Type B pancreatic cell (in vitro differentiated cells): ENCODE data around the gene PPP1R1A. TPM values are rescaled to one million over a fixed set of nuclear protein-coding genes. Genes with fewer than 3 reads are reported as not detected.

Experiments
- DNase-seq: peaks from one replicate; pipeline ENCODE4 v3.0.0; 2021; ENCODE audit warnings: mixed read lengths; ENCODE audit not compliant: unreplicated experiment; ENCODE audit errors: extremely low spot score
- H3K27ac Mint-ChIP-seq: 2 replicates; pipeline ENCODE4 v1.8.0; 2021; ENCODE audit warnings: mild to moderate bottlenecking, mixed read lengths
- H3K27me3 Mint-ChIP-seq: 2 replicates; pipeline ENCODE4 v1.8.0; 2021; ENCODE audit warnings: mixed read lengths
- H3K36me3 Mint-ChIP-seq: 2 replicates; pipeline ENCODE4 v1.8.0; 2021; ENCODE audit warnings: mixed read lengths
- H3K4me1 Mint-ChIP-seq: one replicate; pipeline ENCODE4 v1.8.0; 2021; ENCODE audit warnings: mixed read lengths; ENCODE audit not compliant: unreplicated experiment
- H3K4me3 Mint-ChIP-seq: 2 replicates; pipeline ENCODE4 v1.8.0; 2021; ENCODE audit warnings: mild to moderate bottlenecking, mixed read lengths
- H3K9me3 Mint-ChIP-seq: 2 replicates; pipeline ENCODE4 v1.8.0; 2021; ENCODE audit warnings: mixed read lengths
- CTCF ChIP-seq: fragments of 200-600 bp; sonication (generic); conservative IDR thresholded peaks from 2 replicates; pipeline ENCODE4 v1.5.0; 2021; ENCODE audit warnings: antibody characterized with exemption, mild to moderate bottlenecking
- total RNA-seq: library from RNA; stranded (reverse); gene quantifications from 2 replicates; pipeline ENCODE4 v1.2.1, GENCODE V29; 2021; ENCODE audit warnings: low replicate concordance

PPP1R1A gene
- total RNA-seq, 1 donor from 2014 or later: 24.9 TPM

- Mint-ChIP-seq H3K27me3 (peaks cover 39% of the 10 kb centered on the region), H3K9me3 (peaks cover 5% of the 10 kb centered on the region), H3K4me3 (no peak overlapping the region), H3K27ac (no peak overlapping the region), H3K36me3 (peaks cover 3% of the 10 kb centered on the region), H3K4me1 (peaks cover 22% of the 10 kb centered on the region)
- no peak for DNase-seq
- no peak for TF ChIP-seq CTCF
Measured at GRCh38 chr12:54558759-54559158, 29.7 kb downstream of the PPP1R1A start.

GRCh38 chr12:54558311-54558710 is 30.1 kb downstream of the PPP1R1A start:
- Mint-ChIP-seq H3K27me3 (peaks cover 36% of the 10 kb centered on the region), H3K9me3 (peaks cover 5% of the 10 kb centered on the region), H3K4me1 (peaks cover 19% of the 10 kb centered on the region), H3K27ac (no peak overlapping the region), H3K36me3 (peaks cover 3% of the 10 kb centered on the region), H3K4me3 (no peak overlapping the region)
- DNase-seq: no peak
- no peak for TF ChIP-seq CTCF

- H3K27ac Mint-ChIP-seq: no peak overlapping the region
- H3K36me3 Mint-ChIP-seq: peaks cover 3% of the 10 kb centered on the region
- peaks cover 13% of the 10 kb centered on the region for H3K27me3 Mint-ChIP-seq
- DNase-seq: no peak
- H3K4me3 Mint-ChIP-seq: no peak overlapping the region
- TF ChIP-seq CTCF: no peak
- H3K4me1 Mint-ChIP-seq: peaks cover 5% of the 10 kb centered on the region
- H3K9me3 Mint-ChIP-seq: peaks cover 5% of the 10 kb centered on the region
Measured at GRCh38 chr12:54555670-54556257, 32.7 kb downstream of the PPP1R1A start.

GRCh38 chr12:54549774-54550451 is 38.5 kb downstream of the PPP1R1A start:
- Mint-ChIP-seq H3K9me3 (no peaks in the 10 kb centered on the region), H3K4me3 (peak overlapping the region; percentile 85), H3K36me3 (no peaks in the 10 kb centered on the region), H3K27ac (no peak overlapping the region), H3K4me1 (peaks cover 12% of the 10 kb centered on the region), H3K27me3 (peaks cover 11% of the 10 kb centered on the region)
- DNase-seq: no peak
- TF ChIP-seq CTCF: no peak

- H3K27ac Mint-ChIP-seq: no peak overlapping the region
- no peak overlapping the region for H3K4me3 Mint-ChIP-seq
- peaks cover 19% of the 10 kb centered on the region for H3K4me1 Mint-ChIP-seq
- peaks cover 39% of the 10 kb centered on the region for H3K27me3 Mint-ChIP-seq
- H3K36me3 Mint-ChIP-seq: no peaks in the 10 kb centered on the region
- no peak for DNase-seq
- no peak for TF ChIP-seq CTCF
- H3K9me3 Mint-ChIP-seq: no peaks in the 10 kb centered on the region
Measured at GRCh38 chr12:54546511-54546910, 41.9 kb downstream of the PPP1R1A start.
